ENCODE data around the gene DIS3L2. TPM values are rescaled to one million over a fixed set of nuclear protein-coding genes. Genes with fewer than 3 reads are reported as not detected.

The DIS3L2 gene
- total and polyA plus RNA-seq, 10 donors = 9.1 to 59.8 (median 35.4) TPM

GRCh38 chr2:231930593-231931281 lies 30.8 kb upstream of the DIS3L2 start:
- DNase-seq = peak; percentile 42
- no peak overlapping the region for H3K4me3 ChIP-seq
- no peaks in the 10 kb centered on the region for H3K9me3 ChIP-seq
- intact Hi-C loops (cut with DNase I; ENCODE audit: low total_unique reads) = no loop called here
- 78 to 92% (median 84%) methylated on average over 8 of the region's 8 CpGs for WGBS, 5 donors
- H3K27ac ChIP-seq = no peak overlapping the region
- no peak for TF ChIP-seq POLR2A (IDR thresholded peaks at IDR 0.05)
- no peak for TF ChIP-seq POLR2AphosphoS5 (IDR thresholded peaks at IDR 0.05)
- no peak for TF ChIP-seq CTCF (IDR thresholded peaks at IDR 0.05 in 8 of 11, conservative IDR thresholded peaks at IDR 0.05 in 3 of 11)
- peaks cover 0 to 59% (median 29%) of the 10 kb centered on the region in 7 donors for H3K27me3 ChIP-seq (replicated peaks in 1 of 7)
- H3K4me1 ChIP-seq = peaks cover 16 to 20% (median 17%) of the 10 kb centered on the region in 6 donors
- no peaks in the 10 kb centered on the region for H3K36me3 ChIP-seq

- H3K4me1 ChIP-seq = peaks cover 9 to 12% (median 9%) of the 10 kb centered on the region in 6 donors
- WGBS, 5 donors = 85 to 91% (median 86%) methylated on average over 7 of the region's 7 CpGs
- H3K27ac ChIP-seq = no peak overlapping the region
- TF ChIP-seq CTCF (IDR thresholded peaks at IDR 0.05 in 8 of 11, conservative IDR thresholded peaks at IDR 0.05 in 3 of 11) (no peak), POLR2AphosphoS5 (IDR thresholded peaks at IDR 0.05) (no peak), POLR2A (IDR thresholded peaks at IDR 0.05) (no peak)
- intact Hi-C loops (cut with DNase I; ENCODE audit: low total_unique reads) = no loop called here
- no peak for DNase-seq
- no peak overlapping the region for H3K4me3 ChIP-seq
- H3K36me3 ChIP-seq = no peaks in the 10 kb centered on the region
- peaks cover 0 to 52% (median 21%) of the 10 kb centered on the region in 7 donors for H3K27me3 ChIP-seq (replicated peaks in 1 of 7)
- H3K9me3 ChIP-seq = no peaks in the 10 kb centered on the region
Observed at GRCh38 chr2:231931481-231931915, 30.0 kb upstream of the DIS3L2 start.

- H3K4me3 ChIP-seq = no peak overlapping the region
- no peaks in the 10 kb centered on the region for H3K36me3 ChIP-seq
- intact Hi-C loops (cut with DNase I; ENCODE audit: low total_unique reads) = no loop called here
- WGBS, 5 donors = 85 to 95% (median 87%) methylated on average over 3 of the region's 3 CpGs
- peaks cover 0 to under 1% (median 0%) of the 10 kb centered on the region in 6 donors for H3K4me1 ChIP-seq
- no peak for DNase-seq
- H3K9me3 ChIP-seq = no peaks in the 10 kb centered on the region
- H3K27ac ChIP-seq = no peak overlapping the region
- peaks cover 0 to 40% (median 10%) of the 10 kb centered on the region in 7 donors for H3K27me3 ChIP-seq (replicated peaks in 1 of 7)
- no peak for TF ChIP-seq CTCF (IDR thresholded peaks at IDR 0.05 in 8 of 11, conservative IDR thresholded peaks at IDR 0.05 in 3 of 11)
- TF ChIP-seq POLR2A (IDR thresholded peaks at IDR 0.05) = no peak
- no peak for TF ChIP-seq POLR2AphosphoS5 (IDR thresholded peaks at IDR 0.05)
Observed at GRCh38 chr2:231932711-231932970, 28.9 kb upstream of the DIS3L2 start.

GRCh38 chr2:231932985-231933915 lies 28.3 kb upstream of the DIS3L2 start:
- no peak overlapping the region for H3K4me3 ChIP-seq
- H3K9me3 ChIP-seq = no peaks in the 10 kb centered on the region
- WGBS, 5 donors = 74 to 79% (median 77%) methylated on average over 12 to 15 of the region's 15 CpGs
- intact Hi-C loops (cut with DNase I; ENCODE audit: low total_unique reads) = no loop called here
- no peak for DNase-seq
- no peaks in the 10 kb centered on the region for H3K36me3 ChIP-seq
- no peak overlapping the region for H3K27ac ChIP-seq
- no peaks in the 10 kb centered on the region for H3K4me1 ChIP-seq
- no peak for TF ChIP-seq CTCF (IDR thresholded peaks at IDR 0.05 in 8 of 11, conservative IDR thresholded peaks at IDR 0.05 in 3 of 11)
- peaks cover 0 to 34% (median 4%) of the 10 kb centered on the region in 7 donors for H3K27me3 ChIP-seq (replicated peaks in 1 of 7)
